ENCODE measurements around the gene PATZ1.

Gene PATZ1

DNA sequence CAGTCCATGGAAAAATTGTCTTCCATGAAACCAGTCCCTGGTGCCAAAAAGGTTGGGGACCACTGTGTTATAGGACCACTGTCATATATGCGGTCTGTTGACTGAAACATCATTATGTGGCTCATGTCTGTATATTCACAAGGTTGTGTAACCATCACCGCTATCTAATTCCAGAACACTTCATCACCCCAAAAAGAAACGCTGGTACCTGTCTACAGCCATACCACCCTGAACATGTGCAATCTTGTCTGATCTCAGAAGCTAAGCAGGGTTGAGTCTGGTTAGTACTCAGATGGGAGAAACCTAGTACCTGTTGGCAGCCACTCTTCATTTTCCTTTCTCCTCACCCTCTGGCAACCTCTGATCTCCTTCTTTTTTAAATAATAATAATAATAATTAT, 41.0 kb downstream of the PATZ1 start:
- DNase-seq, result no peak

- no peak for DNase-seq
These were observed 43.6 kb downstream of the PATZ1 start for GRCh38 chr22:31302537-31302936.

DNA sequence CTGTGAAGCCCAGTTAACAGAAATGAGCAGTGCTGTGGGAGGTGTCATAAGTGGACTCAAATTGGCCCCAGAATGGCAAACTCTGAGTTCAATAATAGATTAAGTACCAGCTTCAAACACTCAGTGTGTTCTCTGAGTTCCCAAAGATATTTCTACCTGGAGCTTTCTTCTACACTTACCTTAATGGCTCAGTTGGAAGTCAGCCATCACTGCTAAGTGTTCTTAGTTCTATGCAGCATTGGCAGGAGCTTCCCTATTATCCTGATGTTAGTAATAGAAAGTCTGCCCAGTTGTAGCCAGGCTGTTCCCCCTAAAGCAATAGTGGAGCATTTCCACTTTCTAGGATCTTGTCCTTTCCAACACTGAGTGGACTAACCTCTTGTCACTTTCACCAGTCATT, 44.1 kb downstream of the PATZ1 start:
- DNase-seq, result peak; percentile 29

GRCh38 chr22:31300896-31301295, 45.2 kb downstream of the PATZ1 start:
- no peak for DNase-seq

DNA sequence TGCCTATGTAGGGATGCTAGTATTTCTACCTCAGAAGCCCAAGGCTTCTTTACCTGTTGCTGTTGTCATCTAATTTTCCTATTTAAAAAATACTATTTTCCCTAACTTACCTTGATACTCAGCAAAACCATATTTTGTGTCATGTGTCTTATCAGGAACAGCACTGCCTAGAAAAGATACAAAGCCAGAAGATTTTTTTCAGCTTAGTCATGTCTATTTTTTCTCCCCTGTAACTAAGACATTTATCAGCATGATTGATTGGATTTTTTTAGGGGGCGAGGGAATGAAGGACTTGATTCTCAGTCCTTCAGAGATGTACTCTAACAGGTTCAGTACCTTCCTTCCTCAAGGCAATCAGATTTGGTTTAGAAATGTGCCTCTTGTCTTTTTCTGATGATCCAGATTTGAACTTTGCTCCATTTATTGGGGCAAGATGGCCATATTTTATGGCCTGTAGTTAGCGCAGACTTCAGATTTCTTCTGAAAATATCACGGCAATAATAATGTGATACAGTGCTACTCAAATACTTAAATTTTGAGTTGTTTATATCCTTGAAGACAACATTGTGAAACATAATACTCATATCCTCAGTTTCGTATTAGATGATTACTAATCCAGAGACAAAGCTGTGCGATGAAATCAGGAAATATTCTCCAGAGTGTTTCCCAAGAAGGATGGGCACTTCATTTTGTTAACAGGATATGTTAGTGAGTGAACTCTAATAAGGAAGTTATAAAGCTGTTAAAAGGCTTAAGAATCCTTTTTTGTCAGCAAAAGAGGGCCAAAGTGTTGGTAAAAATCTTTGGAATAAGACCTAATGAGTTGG, 50.1 kb downstream of the PATZ1 start:
- no peak for DNase-seq

DNA sequence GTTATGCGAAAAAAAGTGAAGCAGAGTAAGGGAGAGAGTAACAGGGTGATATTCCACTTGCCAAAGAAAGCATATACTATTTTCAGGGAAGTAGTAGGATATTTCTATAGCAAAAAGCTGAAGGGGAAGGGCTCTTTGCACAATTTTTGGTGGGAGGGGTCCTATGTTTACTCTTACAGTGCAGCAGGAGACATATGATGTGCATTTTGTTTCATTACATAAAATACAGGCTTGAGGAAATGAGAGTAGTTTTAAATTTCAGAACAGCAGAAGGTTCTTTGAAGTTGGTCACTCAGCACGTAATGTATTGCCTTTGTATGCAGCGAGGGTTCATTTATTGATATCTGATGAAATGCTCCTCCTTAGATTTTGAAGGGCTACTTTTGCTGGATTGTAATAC, 50.8 kb downstream of the PATZ1 start:
- no peak for DNase-seq

DNA sequence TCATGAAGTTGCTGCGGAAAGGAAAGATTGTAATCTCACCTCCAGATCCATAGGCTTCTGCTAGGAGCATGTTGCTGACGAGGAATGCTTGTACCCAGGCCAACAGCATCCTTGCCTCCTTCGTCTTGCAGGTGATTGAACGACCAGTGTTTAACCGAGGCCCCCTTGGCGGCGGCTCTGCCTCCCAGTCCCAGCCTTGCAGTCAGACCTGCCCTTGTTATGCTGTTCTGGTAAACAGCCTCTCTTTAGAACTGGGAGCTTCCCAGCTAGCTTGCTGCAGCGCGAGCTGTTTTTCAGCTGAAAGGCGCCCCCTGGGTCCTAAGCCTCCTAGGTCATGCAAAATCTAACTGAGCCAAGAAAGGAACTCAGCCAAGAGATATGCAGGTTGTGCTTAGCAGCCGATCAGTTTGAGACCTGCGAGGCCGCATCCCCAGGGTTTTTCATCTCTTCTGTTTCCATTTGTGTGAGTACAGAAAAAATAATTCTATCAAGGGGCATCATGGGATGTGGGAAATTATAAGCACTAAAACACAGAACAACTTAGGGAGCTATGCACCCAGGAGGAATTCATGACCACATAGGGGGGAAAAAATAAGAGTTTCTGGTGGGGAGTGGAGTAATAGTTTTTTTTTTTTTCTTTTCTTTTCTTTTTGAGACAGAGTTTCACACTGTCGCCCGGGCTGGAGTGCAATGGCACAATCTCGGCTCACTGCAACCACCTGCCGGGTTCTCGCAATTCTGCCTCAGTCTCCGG, 53.7 kb downstream of the PATZ1 start, which contains the start of gene PIK3IP1:
TSS of gene PIK3IP1 (minus strand) at position 253 of the 754 bp plus-strand sequence. CDS start at position 109, 144 bp downstream.
- DNase-seq, result peak; percentile 92

DNA sequence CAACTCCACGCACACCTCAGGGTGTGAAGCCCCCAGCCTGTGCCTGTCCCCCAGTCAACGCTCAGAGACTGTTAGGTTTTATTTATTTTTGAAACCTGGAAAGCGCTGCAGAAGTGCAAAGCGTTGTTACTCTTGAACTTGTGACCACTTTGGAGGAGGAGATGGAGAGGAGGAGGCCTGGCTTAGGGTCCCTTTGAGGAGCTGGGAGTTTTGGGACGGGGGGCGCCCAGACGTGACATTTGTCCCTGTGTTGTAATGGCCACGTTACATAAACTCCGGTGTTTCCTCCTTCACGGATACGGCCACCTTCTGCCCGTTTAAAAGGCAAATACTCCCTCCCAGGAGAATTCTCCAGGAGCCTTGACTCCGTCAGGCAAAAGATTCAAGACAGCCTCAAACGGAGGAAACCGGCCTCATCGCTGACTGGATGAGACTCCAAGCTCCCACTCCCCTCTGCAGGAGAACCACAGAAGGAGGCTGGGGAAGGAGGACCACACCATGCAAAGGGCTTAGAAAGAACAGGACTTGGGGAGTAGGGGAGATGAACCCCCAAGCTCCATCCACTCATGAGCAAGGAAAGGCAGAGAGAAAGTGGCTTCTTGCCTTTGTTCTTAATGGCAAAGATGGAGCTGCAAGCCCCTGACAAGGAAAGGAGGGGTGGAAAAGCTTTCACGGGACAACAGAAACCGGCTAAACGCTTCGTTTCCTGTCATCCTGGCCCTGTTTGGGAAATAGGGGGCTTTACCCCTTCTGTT, 54.5 kb downstream of the PATZ1 start:
- no peak for DNase-seq

DNA sequence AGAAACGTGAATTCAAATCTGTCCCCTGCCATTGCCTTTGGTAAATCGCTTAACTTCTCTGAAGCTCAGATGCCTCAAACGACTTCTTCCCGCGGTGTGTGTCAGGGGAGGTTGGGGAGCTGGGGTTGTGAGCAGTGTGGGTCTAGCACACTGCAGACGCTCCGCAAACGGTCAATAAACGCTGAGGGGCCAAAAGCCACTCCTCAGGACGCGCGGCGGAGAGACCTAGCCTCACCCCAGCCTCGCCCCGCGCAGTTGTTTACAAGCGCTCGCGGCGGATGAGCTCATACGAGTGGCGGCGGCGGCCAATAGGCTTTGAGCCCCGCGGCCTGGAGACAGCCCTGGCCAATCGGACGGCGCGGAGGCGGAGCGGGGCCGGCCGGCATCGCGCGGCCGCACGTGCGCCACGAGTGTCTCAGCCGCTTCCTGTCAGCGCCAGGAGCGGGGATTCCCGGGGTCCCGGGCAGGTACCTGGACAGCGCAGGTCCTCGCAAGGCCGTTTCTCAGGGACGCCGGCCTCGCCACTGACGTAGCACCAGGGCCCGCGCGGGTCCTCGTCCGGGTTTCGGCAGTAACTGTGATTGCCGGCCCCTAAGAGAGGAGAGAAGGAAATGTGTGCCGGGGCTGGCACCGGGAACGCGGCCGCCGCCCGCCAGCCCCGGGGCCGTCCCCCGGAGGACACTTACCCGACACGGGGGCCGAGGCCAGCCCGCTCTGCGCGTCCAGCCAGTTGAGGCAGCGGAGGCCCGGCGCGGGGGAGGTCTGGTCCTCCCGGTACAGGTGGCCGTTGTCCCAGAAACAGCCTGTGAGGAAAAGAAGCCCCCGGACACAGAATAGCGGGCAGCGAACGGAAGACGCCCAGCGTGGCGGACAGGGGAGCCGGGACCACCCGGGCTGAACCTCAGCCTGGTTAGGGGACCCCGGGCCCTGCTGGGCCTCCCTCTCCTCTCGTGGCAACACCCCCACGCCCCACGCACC, 55.4 kb downstream of the PATZ1 start:
- DNase-seq, result peak; percentile 92

DNA sequence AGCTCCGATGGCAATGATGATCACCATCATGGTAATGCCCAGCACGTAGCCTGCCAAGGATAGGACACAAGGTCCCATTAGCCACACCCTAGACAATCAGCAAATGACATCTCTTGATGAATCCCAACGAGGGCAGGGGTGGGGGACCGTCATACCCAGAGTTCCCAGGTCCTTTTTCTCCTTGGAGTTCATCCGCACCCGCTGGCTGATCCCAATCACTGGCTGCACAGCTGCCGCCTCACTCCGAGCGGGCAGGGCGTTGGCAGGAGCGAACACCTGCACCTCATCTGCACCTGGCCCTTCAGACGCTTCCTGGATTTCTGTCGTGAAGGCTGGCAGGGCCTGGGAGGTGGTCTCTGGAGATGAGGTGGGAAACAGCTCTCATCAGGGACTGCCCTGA, 56.8 kb downstream of the PATZ1 start:
- peak; percentile 74 for DNase-seq

GRCh38 chr22:31288496-31289240, 57.5 kb downstream of the PATZ1 start:
- DNase-seq, result no peak

DNA sequence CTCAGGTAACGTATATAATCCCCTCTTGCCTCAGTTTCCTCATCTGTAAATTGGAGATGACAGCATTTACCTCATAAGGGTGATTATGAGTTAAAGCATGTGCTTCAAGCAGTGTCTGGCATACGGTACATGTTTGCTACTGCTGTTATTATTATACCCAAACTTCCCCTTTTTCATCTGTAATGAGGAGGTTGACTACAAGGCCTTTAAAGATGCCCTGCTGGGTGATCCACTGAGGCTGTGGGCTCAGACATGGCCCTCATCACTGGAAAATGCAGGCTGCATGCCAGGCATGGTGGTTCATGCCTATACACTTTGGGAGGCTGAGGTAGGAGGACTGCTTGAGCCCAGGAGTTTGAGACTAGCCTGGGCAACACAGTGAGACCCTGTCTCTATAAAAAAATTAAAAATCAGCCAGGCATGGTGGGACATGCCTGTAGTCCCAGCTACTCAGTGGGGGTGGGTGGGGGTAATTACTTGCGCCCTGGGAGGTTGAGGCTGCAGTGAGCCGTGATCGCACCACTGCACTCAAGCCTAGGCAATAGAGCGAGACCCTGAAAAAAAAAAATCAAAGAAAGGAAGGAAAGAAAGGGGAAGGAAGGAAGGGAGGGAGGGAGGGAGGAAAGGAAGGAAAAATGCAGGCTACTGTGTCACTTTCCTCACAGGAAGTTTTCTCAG, 58.2 kb downstream of the PATZ1 start:
- DNase-seq, result no peak

DNA sequence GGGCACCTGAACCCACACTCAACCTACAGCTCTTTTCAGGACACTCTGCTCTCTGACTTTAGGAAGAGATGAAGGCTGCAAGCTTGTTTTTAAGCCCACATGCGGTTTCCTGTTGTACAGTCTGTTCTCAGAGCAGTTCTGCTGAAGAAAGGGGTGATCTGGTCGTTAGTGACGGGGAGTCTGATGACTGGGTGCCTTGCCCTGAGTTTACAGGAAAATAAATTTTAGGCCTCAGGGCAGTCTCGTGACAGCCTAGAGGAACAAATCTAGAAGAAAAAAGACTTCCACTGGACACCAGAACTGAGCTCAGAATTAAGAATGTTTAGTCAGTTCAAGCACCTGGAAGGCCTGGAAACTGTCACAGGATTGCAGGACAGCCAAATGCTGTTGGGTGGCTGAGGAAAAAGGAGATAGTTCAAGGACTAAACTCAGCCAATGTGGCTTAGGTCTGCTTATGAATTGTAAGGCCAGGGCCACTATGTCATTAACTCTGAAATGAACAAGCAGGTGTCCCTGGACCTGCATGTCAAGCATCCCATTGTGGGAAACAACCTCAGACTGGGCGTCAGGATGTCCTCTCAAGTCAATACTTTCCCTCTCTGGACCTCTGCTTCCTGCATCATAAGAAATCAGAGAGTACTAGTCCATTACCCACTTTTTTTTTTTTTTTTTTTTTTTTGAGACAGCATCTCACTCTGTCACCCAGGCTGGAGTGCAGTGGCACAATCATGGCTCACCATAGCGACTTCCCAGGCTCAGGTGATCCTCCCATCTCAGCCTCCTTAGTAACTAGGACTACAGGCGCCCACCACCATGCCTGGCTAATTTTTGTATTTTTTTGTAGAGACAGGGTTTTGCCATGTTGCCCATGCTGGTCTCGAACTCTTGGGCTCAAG, 59.5 kb downstream of the PATZ1 start:
- no peak for DNase-seq

- DNase-seq, result no peak
These were observed 61.6 kb downstream of the PATZ1 start for GRCh38 chr22:31284281-31285155.

DNA sequence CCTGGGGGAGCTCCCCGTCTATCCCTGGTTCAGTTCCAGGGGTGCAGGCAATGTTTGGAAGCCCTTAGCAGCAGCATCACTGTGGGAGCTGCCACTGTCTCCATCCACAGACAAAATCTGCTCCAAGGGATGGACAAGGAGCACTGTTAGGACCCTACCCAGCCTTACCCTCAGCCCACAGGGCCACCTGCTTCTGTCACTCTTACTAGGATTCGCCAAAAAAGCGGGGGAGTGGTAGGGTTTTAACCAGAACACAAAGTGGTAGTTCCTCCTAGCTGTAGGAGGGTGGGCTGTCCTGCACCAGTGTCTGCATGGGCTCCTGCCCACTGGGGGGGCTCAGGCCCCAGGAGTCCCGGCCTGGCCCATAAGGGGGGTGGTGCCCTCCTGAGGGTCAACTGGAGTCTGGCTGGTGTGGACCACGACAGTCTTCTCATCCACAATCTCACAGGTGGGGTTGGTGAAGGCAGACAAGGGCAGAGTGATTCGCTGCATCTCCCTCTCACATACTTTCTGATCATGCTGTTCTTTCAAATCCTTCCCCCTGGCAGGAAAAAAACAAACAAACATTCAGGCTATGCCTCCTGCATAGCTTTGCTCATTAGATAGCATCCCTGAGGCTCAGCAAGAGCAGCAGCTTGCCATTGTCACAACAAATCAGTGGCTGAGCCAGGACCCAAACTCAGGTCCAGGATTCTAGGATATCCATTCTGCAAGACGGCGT, 63.2 kb downstream of the PATZ1 start:
- DNase-seq, result no peak

DNA sequence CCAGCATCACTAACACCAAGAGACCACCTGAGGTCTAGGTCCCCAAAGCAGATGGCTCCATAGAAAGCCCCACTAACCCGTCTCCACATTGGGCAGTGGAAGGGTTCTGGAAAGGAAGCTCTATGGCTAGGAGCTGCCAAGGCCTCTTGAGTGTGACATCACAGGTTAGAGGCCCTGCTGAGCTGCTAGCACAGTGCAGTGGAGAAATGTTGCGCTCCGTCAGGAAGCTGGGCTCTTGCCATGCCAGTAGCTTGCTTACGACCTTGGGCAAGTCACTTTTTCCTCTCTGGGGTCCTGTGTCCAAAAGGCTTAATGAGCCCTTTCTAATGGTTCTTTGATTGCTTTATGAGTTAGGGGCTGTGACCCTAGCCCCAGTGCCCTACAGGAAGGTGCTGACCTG, 64.4 kb downstream of the PATZ1 start:
- DNase-seq, result no peak

DNA sequence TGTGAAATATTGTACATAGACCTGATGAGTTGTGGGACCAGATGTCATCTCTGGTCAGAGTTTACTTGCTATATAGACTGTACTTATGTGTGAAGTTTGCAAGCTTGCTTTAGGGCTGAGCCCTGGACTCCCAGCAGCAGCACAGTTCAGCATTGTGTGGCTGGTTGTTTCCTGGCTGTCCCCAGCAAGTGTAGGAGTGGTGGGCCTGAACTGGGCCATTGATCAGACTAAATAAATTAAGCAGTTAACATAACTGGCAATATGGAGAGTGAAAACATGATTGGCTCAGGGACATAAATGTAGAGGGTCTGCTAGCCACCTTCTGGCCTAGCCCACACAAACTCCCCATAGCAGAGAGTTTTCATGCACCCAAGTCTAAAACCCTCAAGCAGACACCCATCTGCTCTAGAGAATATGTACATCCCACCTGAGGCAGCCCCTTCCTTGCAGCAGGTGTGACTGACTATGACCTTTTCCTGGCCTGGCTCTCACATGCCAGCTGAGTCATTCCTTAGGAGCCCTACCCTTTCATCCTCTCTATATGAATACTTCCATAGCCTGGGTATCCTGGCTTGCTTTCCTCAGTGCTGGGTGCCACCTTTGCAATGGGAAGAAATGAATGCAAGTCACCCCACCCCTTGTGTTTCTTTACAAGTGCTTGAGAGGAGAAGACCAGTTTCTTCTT, 66.2 kb downstream of the PATZ1 start:
- no peak for DNase-seq

DNA sequence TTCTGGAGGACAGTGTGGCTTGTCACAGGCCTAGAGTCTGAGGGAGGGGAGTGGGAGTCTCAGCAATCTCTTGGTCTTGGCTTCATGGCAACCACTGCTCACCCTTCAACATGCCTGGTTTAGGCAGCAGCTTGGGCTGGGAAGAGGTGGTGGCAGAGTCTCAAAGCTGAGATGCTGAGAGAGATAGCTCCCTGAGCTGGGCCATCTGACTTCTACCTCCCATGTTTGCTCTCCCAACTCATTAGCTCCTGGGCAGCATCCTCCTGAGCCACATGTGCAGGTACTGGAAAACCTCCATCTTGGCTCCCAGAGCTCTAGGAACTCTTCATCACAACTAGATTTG, 66.8 kb downstream of the PATZ1 start:
- DNase-seq, result no peak
